Upper lobe of right lung (tissue), 1 donor: ENCODE measurements around the gene SRXN1. TPM values are rescaled to one million over a fixed set of nuclear protein-coding genes. Genes with fewer than 3 reads are reported as not detected.

Source experiments
- ATAC-seq: fragments of 200-7000 bp; cut with Tn5 transposase; one replicate; pipeline ENCODE4 v1.9.1; 2020; ENCODE audit warnings: mild to moderate bottlenecking, moderate library complexity
- DNase-seq: peaks from one replicate; pipeline ENCODE4 v3.0.0-alpha.2; 2020
- H3K27ac ChIP-seq: fragments of 200-600 bp; one replicate; pipeline ENCODE4 v1.8.0; 2022
- H3K27me3 ChIP-seq: fragments of 200-600 bp; one replicate; pipeline ENCODE4 v1.8.0; 2022; ENCODE audit warnings: mild to moderate bottlenecking
- H3K36me3 ChIP-seq: fragments of 200-600 bp; one replicate; pipeline ENCODE4 v1.8.0; 2022
- H3K4me1 ChIP-seq: fragments of 200-600 bp; one replicate; pipeline ENCODE4 v1.8.0; 2022
- H3K4me3 ChIP-seq: fragments of 200-600 bp; one replicate; pipeline ENCODE4 v1.8.0; 2022; ENCODE audit warnings: mild to moderate bottlenecking
- H3K9me3 ChIP-seq: fragments of 200-600 bp; one replicate; pipeline ENCODE4 v1.8.0; 2022
- intact Hi-C: fragments of 100-400 bp; cut with DNase I; formaldehyde crosslinking; loops from one replicate; pipeline ENCODE4 v1.11.0; 2022
- long read RNA-seq: library from polyadenylated mRNA; unstranded; transcript quantifications from one replicate; pipeline ENCODE4 v2.0.0, GENCODE V29; 2021
- total RNA-seq: library from RNA; stranded (reverse); fragmentation: NEBNext Ultra II Directional; extraction: Animal tissue kit (Norgen Biotek cat#: 25700); gene quantifications from one replicate; pipeline ENCODE4 v1.2.1, GENCODE V29; 2021
- TF ChIP-seq, protein P1 (sequence below): fragments of 200-600 bp; IDR thresholded peaks from one replicate; pipeline ENCODE4 v1.8.0; 2022; ENCODE audit warnings: antibody characterized with exemption
- donor health status: DM: no; HTN: yes; CAD: no; lungs with severe emphysema.

The SRXN1 gene
- 41.2 TPM for total RNA-seq
- long read RNA-seq, transcript SRXN1-201 (2 exons, 2,698 nt): major isoform, 362 of 398 reads
- long read RNA-seq, partial matches to known transcripts: 0 of 398 reads
- long read RNA-seq, other reads (novel, unspliced or antisense): 36 of 398 reads

GRCh38 chr20:653110-653589, at the start of gene SRXN1:
Gene SRXN1 (minus strand): TSS chr20:653200. CDS start chr20:653185, 15 bp downstream.
- TF ChIP-seq, protein P1, sequence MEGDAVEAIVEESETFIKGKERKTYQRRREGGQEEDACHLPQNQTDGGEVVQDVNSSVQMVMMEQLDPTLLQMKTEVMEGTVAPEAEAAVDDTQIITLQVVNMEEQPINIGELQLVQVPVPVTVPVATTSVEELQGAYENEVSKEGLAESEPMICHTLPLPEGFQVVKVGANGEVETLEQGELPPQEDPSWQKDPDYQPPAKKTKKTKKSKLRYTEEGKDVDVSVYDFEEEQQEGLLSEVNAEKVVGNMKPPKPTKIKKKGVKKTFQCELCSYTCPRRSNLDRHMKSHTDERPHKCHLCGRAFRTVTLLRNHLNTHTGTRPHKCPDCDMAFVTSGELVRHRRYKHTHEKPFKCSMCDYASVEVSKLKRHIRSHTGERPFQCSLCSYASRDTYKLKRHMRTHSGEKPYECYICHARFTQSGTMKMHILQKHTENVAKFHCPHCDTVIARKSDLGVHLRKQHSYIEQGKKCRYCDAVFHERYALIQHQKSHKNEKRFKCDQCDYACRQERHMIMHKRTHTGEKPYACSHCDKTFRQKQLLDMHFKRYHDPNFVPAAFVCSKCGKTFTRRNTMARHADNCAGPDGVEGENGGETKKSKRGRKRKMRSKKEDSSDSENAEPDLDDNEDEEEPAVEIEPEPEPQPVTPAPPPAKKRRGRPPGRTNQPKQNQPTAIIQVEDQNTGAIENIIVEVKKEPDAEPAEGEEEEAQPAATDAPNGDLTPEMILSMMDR: peak; percentile 46
- peaks cover 11% of the 10 kb centered on the region for H3K4me1 ChIP-seq
- H3K4me3 ChIP-seq: peak within 1 kb of the TSS; percentile 84
- H3K27ac ChIP-seq: peak within 1 kb of the TSS; percentile 90
- intact Hi-C loops: no loop called here
- peak; percentile 95 for ATAC-seq
- H3K36me3 ChIP-seq: peaks cover 13% of the 10 kb centered on the region
- peaks cover 4% of the 10 kb centered on the region for H3K27me3 ChIP-seq
- peak; percentile 97 for DNase-seq
- no peaks in the 10 kb centered on the region for H3K9me3 ChIP-seq

- Histone ChIP-seq H3K9me3 (no peaks in the 10 kb centered on the region), H3K36me3 (no peaks in the 10 kb centered on the region), H3K27me3 (peaks cover 21% of the 10 kb centered on the region), H3K4me3 (no peak overlapping the region), H3K4me1 (no peaks in the 10 kb centered on the region), H3K27ac (no peak overlapping the region)
- intact Hi-C loops: no loop called here
- ATAC-seq (no peak), DNase-seq (no peak)
- TF ChIP-seq, protein P1: no peak
Observed at GRCh38 chr20:701401-702129, 48.6 kb upstream of the SRXN1 start.

- Histone ChIP-seq H3K36me3 (no peaks in the 10 kb centered on the region), H3K4me3 (no peak overlapping the region), H3K27ac (no peak overlapping the region), H3K9me3 (no peaks in the 10 kb centered on the region), H3K4me1 (no peaks in the 10 kb centered on the region), H3K27me3 (peaks cover 12% of the 10 kb centered on the region)
- intact Hi-C loops: no loop called here
- ATAC-seq (no peak), DNase-seq (no peak)
- TF ChIP-seq, protein P1: no peak
Observed at GRCh38 chr20:699811-700338, 46.9 kb upstream of the SRXN1 start.

DNA sequence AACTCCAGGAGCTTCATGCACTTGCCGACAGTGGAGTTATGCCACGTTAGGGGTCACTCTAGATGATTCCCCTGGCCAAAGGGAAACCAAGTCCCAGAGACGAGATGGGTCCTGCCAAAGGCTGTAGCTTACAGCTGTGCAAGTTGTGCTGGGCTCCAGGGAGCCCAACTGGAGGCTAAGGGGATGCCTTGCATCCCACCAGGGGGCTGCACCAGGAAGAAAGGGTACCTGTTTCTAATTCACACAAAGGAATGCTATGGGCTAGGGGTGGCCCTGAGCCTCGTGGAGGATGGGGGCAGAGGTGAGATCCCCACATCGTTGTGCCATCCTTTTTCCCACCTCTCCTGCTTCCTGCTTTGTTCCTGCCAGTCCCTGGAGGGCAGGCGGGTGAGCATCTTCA, 46.3 kb upstream of the SRXN1 start:
- ATAC-seq (no peak), DNase-seq (no peak)
- Histone ChIP-seq H3K9me3 (no peaks in the 10 kb centered on the region), H3K27ac (no peak overlapping the region), H3K36me3 (no peaks in the 10 kb centered on the region), H3K27me3 (peaks cover 12% of the 10 kb centered on the region), H3K4me1 (no peaks in the 10 kb centered on the region), H3K4me3 (no peak overlapping the region)
- intact Hi-C loops: no loop called here
- TF ChIP-seq, protein P1: no peak

- intact Hi-C loops: no loop called here
- DNase-seq: no peak
- Histone ChIP-seq H3K4me3 (no peak overlapping the region), H3K9me3 (no peaks in the 10 kb centered on the region), H3K27ac (no peak overlapping the region), H3K36me3 (no peaks in the 10 kb centered on the region), H3K4me1 (no peaks in the 10 kb centered on the region), H3K27me3 (peaks cover 12% of the 10 kb centered on the region)
- ATAC-seq: no peak
- TF ChIP-seq, protein P1: no peak
Observed at GRCh38 chr20:698276-698675, 45.3 kb upstream of the SRXN1 start.
